ENCODE results near the gene CTNND2. TPM values are rescaled to one million over a fixed set of nuclear protein-coding genes. Genes with fewer than 3 reads are reported as not detected.

The CTNND2 gene
- polyA plus RNA-seq, 1 experiment, result not detected

- no peaks in the 10 kb centered on the region for H3K27me3 ChIP-seq (ENCODE audit: control insufficient read depth, insufficient read depth, low read length)
- no peak overlapping the region for H3K4me3 ChIP-seq (ENCODE audit: low read depth, low read length)
- peaks cover 5% of the 10 kb centered on the region; the same call in 1 of the 2 replicates for H3K9me3 ChIP-seq (ENCODE audit: control insufficient read depth, insufficient read depth, low read length)
- no peak overlapping the region for H3K27ac ChIP-seq (ENCODE audit: low read depth, low read length)
- CTCF ChIA-PET, result no interaction called here
- DNase-seq (ENCODE audit: low read depth, low spot score), result no peak
- POLR2A ChIA-PET, result no interaction called here
- TF ChIP-seq, protein P1, sequence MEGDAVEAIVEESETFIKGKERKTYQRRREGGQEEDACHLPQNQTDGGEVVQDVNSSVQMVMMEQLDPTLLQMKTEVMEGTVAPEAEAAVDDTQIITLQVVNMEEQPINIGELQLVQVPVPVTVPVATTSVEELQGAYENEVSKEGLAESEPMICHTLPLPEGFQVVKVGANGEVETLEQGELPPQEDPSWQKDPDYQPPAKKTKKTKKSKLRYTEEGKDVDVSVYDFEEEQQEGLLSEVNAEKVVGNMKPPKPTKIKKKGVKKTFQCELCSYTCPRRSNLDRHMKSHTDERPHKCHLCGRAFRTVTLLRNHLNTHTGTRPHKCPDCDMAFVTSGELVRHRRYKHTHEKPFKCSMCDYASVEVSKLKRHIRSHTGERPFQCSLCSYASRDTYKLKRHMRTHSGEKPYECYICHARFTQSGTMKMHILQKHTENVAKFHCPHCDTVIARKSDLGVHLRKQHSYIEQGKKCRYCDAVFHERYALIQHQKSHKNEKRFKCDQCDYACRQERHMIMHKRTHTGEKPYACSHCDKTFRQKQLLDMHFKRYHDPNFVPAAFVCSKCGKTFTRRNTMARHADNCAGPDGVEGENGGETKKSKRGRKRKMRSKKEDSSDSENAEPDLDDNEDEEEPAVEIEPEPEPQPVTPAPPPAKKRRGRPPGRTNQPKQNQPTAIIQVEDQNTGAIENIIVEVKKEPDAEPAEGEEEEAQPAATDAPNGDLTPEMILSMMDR (IDR thresholded peaks at IDR 0.05; ENCODE audit: low read depth, low read length), result no peak
Measured at GRCh38 chr5:11357928-11358327, 546.3 kb downstream of the CTNND2 start.

- CTCF ChIA-PET, result no interaction called here
- Histone ChIP-seq H3K4me3 (ENCODE audit: low read depth, low read length) (no peak overlapping the region), H3K27me3 (ENCODE audit: control insufficient read depth, insufficient read depth, low read length) (no peaks in the 10 kb centered on the region), H3K27ac (ENCODE audit: low read depth, low read length) (no peak overlapping the region), H3K9me3 (ENCODE audit: control insufficient read depth, insufficient read depth, low read length) (peaks cover 5% of the 10 kb centered on the region; the same call in 1 of the 2 replicates)
- POLR2A ChIA-PET, result no interaction called here
- TF ChIP-seq, protein P1 (IDR thresholded peaks at IDR 0.05; ENCODE audit: low read depth, low read length), result no peak
- DNase-seq (ENCODE audit: low read depth, low spot score), result no peak
Measured at GRCh38 chr5:11355491-11355890, 548.8 kb downstream of the CTNND2 start.

DNA sequence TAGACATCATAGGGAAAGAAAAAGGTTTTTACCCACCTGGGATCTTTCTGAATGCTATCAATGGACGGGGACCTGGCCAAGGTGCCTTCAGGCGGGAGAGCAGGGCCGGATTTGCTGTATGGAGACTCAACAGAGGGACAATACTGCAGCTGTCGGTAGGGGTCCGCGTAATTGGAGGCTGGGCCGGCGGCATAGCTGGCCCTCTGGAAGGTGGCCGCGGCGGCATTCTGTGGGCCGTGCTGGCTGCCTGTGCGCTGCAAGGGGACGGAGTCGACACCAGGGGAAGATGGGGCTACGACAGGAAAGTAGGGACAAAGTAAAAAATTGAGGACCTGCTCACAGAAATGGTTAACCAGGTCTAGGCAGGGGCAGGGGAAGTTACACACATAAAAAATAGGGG, 557.9 kb downstream of the CTNND2 start:
- TF ChIP-seq, protein P1 (IDR thresholded peaks at IDR 0.05; ENCODE audit: low read depth, low read length), result no peak
- CTCF ChIA-PET, result no interaction called here
- no peaks in the 10 kb centered on the region for H3K27me3 ChIP-seq (ENCODE audit: control insufficient read depth, insufficient read depth, low read length)

DNA sequence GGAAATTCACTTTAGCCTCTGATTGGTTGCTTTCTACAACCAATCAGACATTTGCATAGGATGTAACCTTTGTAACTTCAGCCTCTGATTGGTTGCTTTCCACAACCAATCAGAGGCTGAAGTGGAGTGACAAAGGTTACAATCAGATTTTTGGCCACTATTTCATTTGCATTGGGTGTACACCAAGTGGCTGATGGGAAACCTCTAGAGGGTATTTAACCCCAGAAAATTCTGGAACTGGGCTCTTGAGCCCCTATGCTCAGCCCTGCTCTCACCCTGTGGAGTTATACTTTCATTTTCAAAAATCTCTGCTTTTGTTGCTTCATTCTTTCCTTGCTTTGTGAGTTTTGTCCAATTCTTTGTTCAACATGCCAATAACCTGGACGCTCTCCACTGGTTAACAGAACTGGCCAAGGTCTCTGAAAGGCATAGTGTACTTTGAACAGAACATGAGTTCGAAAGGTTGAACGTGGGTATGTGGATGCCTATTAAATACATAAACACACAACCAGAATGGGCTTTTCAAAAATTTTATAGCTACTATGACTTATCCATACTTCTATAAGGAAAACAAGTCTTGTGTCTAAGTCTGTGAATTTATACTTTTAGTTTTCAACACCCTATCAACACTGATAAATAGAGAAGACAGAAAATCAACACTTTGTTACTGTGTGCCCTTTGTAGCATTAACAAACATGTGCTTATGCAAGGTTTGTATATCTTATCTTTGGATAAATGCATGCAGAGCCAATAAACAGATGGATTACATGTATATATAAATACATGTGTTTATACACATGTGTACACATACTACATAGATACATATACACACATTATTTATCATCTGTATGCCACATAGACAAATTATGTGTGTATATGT, 568.1 kb downstream of the CTNND2 start:
- Histone ChIP-seq H3K27ac (ENCODE audit: low read depth, low read length) (no peak overlapping the region), H3K4me3 (ENCODE audit: low read depth, low read length) (no peak overlapping the region), H3K27me3 (ENCODE audit: control insufficient read depth, insufficient read depth, low read length) (no peaks in the 10 kb centered on the region), H3K9me3 (ENCODE audit: control insufficient read depth, insufficient read depth, low read length) (no peaks in the 10 kb centered on the region; the same call in 1 of the 2 replicates)
- POLR2A ChIA-PET, result no interaction called here
- CTCF ChIA-PET, result no interaction called here
- DNase-seq (ENCODE audit: low read depth, low spot score), result no peak
- TF ChIP-seq, protein P1 (IDR thresholded peaks at IDR 0.05; ENCODE audit: low read depth, low read length), result no peak

More for the DNA sequence above, 557.9 kb downstream of the CTNND2 start:
- no peak for DNase-seq (ENCODE audit: low read depth, low spot score)
- POLR2A ChIA-PET, result no interaction called here
- H3K9me3 ChIP-seq (ENCODE audit: control insufficient read depth, insufficient read depth, low read length), result peaks cover 4% of the 10 kb centered on the region
- no peak overlapping the region for H3K27ac ChIP-seq (ENCODE audit: low read depth, low read length)
- no peak overlapping the region for H3K4me3 ChIP-seq (ENCODE audit: low read depth, low read length)

DNA sequence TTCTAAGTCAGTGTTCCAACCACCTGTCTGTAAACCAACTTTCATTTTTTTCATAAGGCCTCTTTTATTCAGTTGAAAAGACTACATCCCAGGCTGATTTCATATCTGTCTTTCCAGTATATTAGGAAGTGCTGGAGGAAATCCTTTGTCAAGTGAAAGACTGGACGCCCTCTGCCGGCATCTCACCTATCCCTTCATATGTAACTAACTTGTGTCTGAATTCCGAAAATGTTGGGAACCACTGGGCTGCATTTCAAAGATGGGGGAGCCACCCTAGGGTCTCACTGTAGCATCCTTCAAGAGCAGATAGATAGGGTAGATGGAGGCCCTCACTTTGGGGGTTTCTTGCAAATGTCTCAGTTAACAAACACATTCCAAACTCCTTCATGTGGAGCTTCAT, 569.8 kb downstream of the CTNND2 start:
- CTCF ChIA-PET, result no interaction called here
- no peak overlapping the region for H3K27ac ChIP-seq (ENCODE audit: low read depth, low read length)
- H3K27me3 ChIP-seq (ENCODE audit: control insufficient read depth, insufficient read depth, low read length), result no peaks in the 10 kb centered on the region
- H3K4me3 ChIP-seq (ENCODE audit: low read depth, low read length), result no peak overlapping the region
- POLR2A ChIA-PET, result no interaction called here
- H3K9me3 ChIP-seq (ENCODE audit: control insufficient read depth, insufficient read depth, low read length), result no peaks in the 10 kb centered on the region
- DNase-seq (ENCODE audit: low read depth, low spot score), result no peak
- TF ChIP-seq, protein P1 (IDR thresholded peaks at IDR 0.05; ENCODE audit: low read depth, low read length), result no peak
